KMS-11 (cell line): ENCODE results near the gene SH2D1A.

Source experiments
- H2AFZ ChIP-seq: fragments of 200-600 bp; sonication (generic); 2 replicates; pipeline ENCODE4 v1.6.1; 2016; ENCODE audit warnings: antibody characterized with exemption, mixed run types, low read depth
- H3K27ac ChIP-seq: fragments of 200-600 bp; sonication (generic); 2 replicates; pipeline ENCODE4 v1.6.1; 2016; ENCODE audit warnings: mild to moderate bottlenecking, mixed run types
- H3K27me3 ChIP-seq: fragments of 200-600 bp; sonication (generic); 2 replicates; pipeline ENCODE4 v1.6.1; 2017; ENCODE audit warnings: mild to moderate bottlenecking, low read depth, mixed run types, moderate library complexity; ENCODE audit not compliant: insufficient read depth
- H3K36me3 ChIP-seq: fragments of 200-600 bp; sonication (generic); 2 replicates; pipeline ENCODE4 v1.6.1; 2017; ENCODE audit warnings: mild to moderate bottlenecking, mixed run types; ENCODE audit not compliant: insufficient read depth
- H3K4me1 ChIP-seq: fragments of 200-600 bp; sonication (generic); 2 replicates; pipeline ENCODE4 v1.6.1; 2016; ENCODE audit warnings: mild to moderate bottlenecking, low read depth, mixed run types; ENCODE audit not compliant: poor library complexity, severe bottlenecking
- H3K4me2 ChIP-seq: fragments of 200-600 bp; sonication (generic); 2 replicates; pipeline ENCODE4 v1.7.0; 2016; ENCODE audit warnings: mild to moderate bottlenecking, mixed run types
- H3K4me3 ChIP-seq: fragments of 200-600 bp; sonication (generic); IDR thresholded peaks from 2 replicates; pipeline ENCODE4 v1.6.1; 2017; ENCODE audit warnings: low read depth, low read length, mixed read lengths; ENCODE audit not compliant: insufficient read depth
- H3K79me2 ChIP-seq: fragments of 200-600 bp; sonication (generic); 2 replicates; pipeline ENCODE4 v1.6.1; 2016; ENCODE audit warnings: low read depth, mixed run types; ENCODE audit not compliant: insufficient read depth
- H3K9ac ChIP-seq: fragments of 200-600 bp; sonication (generic); 2 replicates; pipeline ENCODE4 v1.6.1; 2016; ENCODE audit warnings: mild to moderate bottlenecking, mixed run types
- H4K20me1 ChIP-seq: fragments of 200-600 bp; sonication (generic); 2 replicates; pipeline ENCODE4 v1.6.1; 2016; ENCODE audit warnings: mild to moderate bottlenecking, mixed run types; ENCODE audit not compliant: insufficient read depth
- TF ChIP-seq, protein P1 (sequence below): fragments of 200-600 bp; sonication (generic); conservative IDR thresholded peaks from 2 replicates; pipeline ENCODE4 v1.6.1; 2017; ENCODE audit warnings: low read depth, mild to moderate bottlenecking, antibody characterized with exemption, low read length, moderate library complexity, mixed read lengths

Gene SH2D1A

GRCh38 chrX:124343016-124343415 lies 3.3 kb upstream of the SH2D1A start:
- H3K4me2 ChIP-seq: no peak overlapping the region

DNA sequence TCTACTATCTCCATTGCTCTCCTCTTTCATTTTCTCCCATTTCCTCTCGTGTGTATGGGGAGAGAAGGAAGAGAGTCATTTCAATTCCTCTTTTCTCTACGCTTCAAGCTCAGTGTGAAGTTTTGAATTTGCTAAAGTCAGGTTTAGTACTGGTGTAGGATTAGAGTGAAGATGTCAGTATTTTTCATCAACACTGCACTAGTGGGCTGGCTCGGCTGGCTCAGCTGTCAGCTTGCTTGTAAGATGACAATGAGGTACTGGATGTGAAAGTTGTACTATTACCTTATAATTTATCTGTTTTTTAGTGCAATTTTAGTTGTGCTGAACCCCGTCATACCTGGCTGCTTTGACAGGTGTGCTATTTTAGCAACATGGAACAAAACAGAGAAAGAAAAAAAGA lies 2.1 kb upstream of the SH2D1A start:
- TF ChIP-seq, protein P1, sequence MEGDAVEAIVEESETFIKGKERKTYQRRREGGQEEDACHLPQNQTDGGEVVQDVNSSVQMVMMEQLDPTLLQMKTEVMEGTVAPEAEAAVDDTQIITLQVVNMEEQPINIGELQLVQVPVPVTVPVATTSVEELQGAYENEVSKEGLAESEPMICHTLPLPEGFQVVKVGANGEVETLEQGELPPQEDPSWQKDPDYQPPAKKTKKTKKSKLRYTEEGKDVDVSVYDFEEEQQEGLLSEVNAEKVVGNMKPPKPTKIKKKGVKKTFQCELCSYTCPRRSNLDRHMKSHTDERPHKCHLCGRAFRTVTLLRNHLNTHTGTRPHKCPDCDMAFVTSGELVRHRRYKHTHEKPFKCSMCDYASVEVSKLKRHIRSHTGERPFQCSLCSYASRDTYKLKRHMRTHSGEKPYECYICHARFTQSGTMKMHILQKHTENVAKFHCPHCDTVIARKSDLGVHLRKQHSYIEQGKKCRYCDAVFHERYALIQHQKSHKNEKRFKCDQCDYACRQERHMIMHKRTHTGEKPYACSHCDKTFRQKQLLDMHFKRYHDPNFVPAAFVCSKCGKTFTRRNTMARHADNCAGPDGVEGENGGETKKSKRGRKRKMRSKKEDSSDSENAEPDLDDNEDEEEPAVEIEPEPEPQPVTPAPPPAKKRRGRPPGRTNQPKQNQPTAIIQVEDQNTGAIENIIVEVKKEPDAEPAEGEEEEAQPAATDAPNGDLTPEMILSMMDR: no peak
- Histone ChIP-seq H3K4me3 (no peak overlapping the region), H2AFZ (no peak overlapping the region), H3K36me3 (no peaks in the 10 kb centered on the region), H3K4me2 (no peak overlapping the region), H3K27ac (no peak overlapping the region), H3K4me1 (no peaks in the 10 kb centered on the region), H3K27me3 (no peaks in the 10 kb centered on the region), H3K79me2 (no peaks in the 10 kb centered on the region), H4K20me1 (no peaks in the 10 kb centered on the region), H3K9ac (no peak overlapping the region)

More at GRCh38 chrX:124343016-124343415, 3.3 kb upstream of the SH2D1A start:
- Histone ChIP-seq H3K4me1 (no peaks in the 10 kb centered on the region), H4K20me1 (no peaks in the 10 kb centered on the region), H2AFZ (no peak overlapping the region), H3K27me3 (no peaks in the 10 kb centered on the region), H3K79me2 (no peaks in the 10 kb centered on the region), H3K27ac (no peak overlapping the region), H3K36me3 (no peaks in the 10 kb centered on the region), H3K4me3 (no peak overlapping the region), H3K9ac (no peak overlapping the region)
- TF ChIP-seq, protein P1: no peak

- no peaks in the 10 kb centered on the region for H3K4me1 ChIP-seq
- H3K36me3 ChIP-seq: no peaks in the 10 kb centered on the region
- no peak overlapping the region for H3K4me3 ChIP-seq
- no peak overlapping the region for H3K9ac ChIP-seq
- H3K27ac ChIP-seq: no peak overlapping the region
- TF ChIP-seq, protein P1: no peak
- no peaks in the 10 kb centered on the region for H3K27me3 ChIP-seq
- H3K79me2 ChIP-seq: no peaks in the 10 kb centered on the region
- H2AFZ ChIP-seq: no peak overlapping the region
- H4K20me1 ChIP-seq: no peaks in the 10 kb centered on the region
- H3K4me2 ChIP-seq: no peak overlapping the region
Measured at GRCh38 chrX:124346877-124347241, 496 bp downstream of the SH2D1A start.

GRCh38 chrX:124347242-124347641 lies 879 bp downstream of the SH2D1A start:
- no peak overlapping the region for H2AFZ ChIP-seq
- no peak overlapping the region for H3K4me3 ChIP-seq
- no peaks in the 10 kb centered on the region for H3K36me3 ChIP-seq
- H3K4me2 ChIP-seq: no peak overlapping the region
- no peaks in the 10 kb centered on the region for H4K20me1 ChIP-seq
- no peaks in the 10 kb centered on the region for H3K79me2 ChIP-seq
- no peaks in the 10 kb centered on the region for H3K4me1 ChIP-seq
- H3K27ac ChIP-seq: no peak overlapping the region
- TF ChIP-seq, protein P1: no peak
- no peak overlapping the region for H3K9ac ChIP-seq
- H3K27me3 ChIP-seq: no peaks in the 10 kb centered on the region
